Parathyroid adenoma (tissue), 2 donors: ENCODE results near the gene BCL2L11.

Source experiments
- H2AFZ ChIP-seq: fragments of 300-600 bp; sonication (generic); one replicate; pipeline ENCODE4 v1.7.0; 2017; ENCODE audit warnings: antibody characterized with exemption, mild to moderate bottlenecking
- H3K27ac ChIP-seq: fragments of 300-600 bp; sonication (generic); one replicate; pipeline ENCODE4 v1.7.0; 2017
- H3K27me3 ChIP-seq: fragments of 300-600 bp; sonication (generic); one replicate; pipeline ENCODE4 v1.7.0; 2017; ENCODE audit warnings: low read length; ENCODE audit not compliant: control insufficient read depth, insufficient read depth
- H3K36me3 ChIP-seq: fragments of 300-600 bp; sonication (generic); one replicate; pipeline ENCODE4 v1.7.0; 2017; ENCODE audit warnings: low read length; ENCODE audit not compliant: control insufficient read depth, insufficient read depth
- H3K4me1 ChIP-seq: fragments of 300-600 bp; sonication (generic); one replicate; pipeline ENCODE4 v1.7.0; 2017; ENCODE audit warnings: control low read depth
- H3K4me2 ChIP-seq: fragments of 300-600 bp; sonication (generic); one replicate; pipeline ENCODE4 v1.7.0; 2017; ENCODE audit warnings: low read length
- H3K4me3 ChIP-seq: fragments of 300-600 bp; sonication (generic); one replicate; pipeline ENCODE4 v1.7.0; 2017; ENCODE audit warnings: low read depth, low read length
- H3K79me2 ChIP-seq: fragments of 300-600 bp; sonication (generic); one replicate; pipeline ENCODE4 v1.7.0; 2017; ENCODE audit warnings: control low read depth
- H3K9ac ChIP-seq: fragments of 300-600 bp; sonication (generic); one replicate; pipeline ENCODE4 v1.7.0; 2017; ENCODE audit warnings: mild to moderate bottlenecking
- H3K9me3 ChIP-seq: fragments of 300-600 bp; sonication (generic); one replicate; pipeline ENCODE4 v1.7.0; 2017; ENCODE audit warnings: low read length; ENCODE audit not compliant: control insufficient read depth
- CTCF ChIP-seq: fragments of 300-600 bp; sonication (generic); IDR thresholded peaks from one replicate; pipeline ENCODE4 v1.7.0; 2017; ENCODE audit warnings: antibody characterized with exemption, mild to moderate bottlenecking
- donor health status: primary hyperparathyroidism.

BCL2L11 gene

GRCh38 chr2:111145951-111146350, 25.2 kb downstream of the BCL2L11 start:
- H3K27ac ChIP-seq, result no peak overlapping the region
- no peak for TF ChIP-seq CTCF
- H3K9me3 ChIP-seq, result no peaks in the 10 kb centered on the region
- H3K4me2 ChIP-seq, result no peak overlapping the region
- H3K9ac ChIP-seq, result no peak overlapping the region
- H3K27me3 ChIP-seq, result no peaks in the 10 kb centered on the region
- no peak overlapping the region for H3K4me3 ChIP-seq
- H3K4me1 ChIP-seq, result peaks cover 4% of the 10 kb centered on the region
- peaks cover 18% of the 10 kb centered on the region for H3K79me2 ChIP-seq
- H2AFZ ChIP-seq, result no peak overlapping the region
- H3K36me3 ChIP-seq, result no peaks in the 10 kb centered on the region

- peaks cover 4% of the 10 kb centered on the region for H3K4me1 ChIP-seq
- no peak overlapping the region for H3K4me3 ChIP-seq
- no peak overlapping the region for H3K4me2 ChIP-seq
- no peaks in the 10 kb centered on the region for H3K9me3 ChIP-seq
- H3K27me3 ChIP-seq, result no peaks in the 10 kb centered on the region
- no peak overlapping the region for H2AFZ ChIP-seq
- H3K36me3 ChIP-seq, result no peaks in the 10 kb centered on the region
- TF ChIP-seq CTCF, result no peak
- H3K27ac ChIP-seq, result peak overlapping the region; percentile 31
- no peak overlapping the region for H3K9ac ChIP-seq
- peaks cover 25% of the 10 kb centered on the region for H3K79me2 ChIP-seq
Observed at GRCh38 chr2:111148225-111148873, 27.6 kb downstream of the BCL2L11 start.

- no peak overlapping the region for H2AFZ ChIP-seq
- H3K4me1 ChIP-seq, result peaks cover 4% of the 10 kb centered on the region
- H3K27ac ChIP-seq, result no peak overlapping the region
- H3K36me3 ChIP-seq, result no peaks in the 10 kb centered on the region
- H3K4me2 ChIP-seq, result no peak overlapping the region
- TF ChIP-seq CTCF, result no peak
- H3K9ac ChIP-seq, result no peak overlapping the region
- H3K9me3 ChIP-seq, result no peaks in the 10 kb centered on the region
- no peak overlapping the region for H3K4me3 ChIP-seq
- H3K27me3 ChIP-seq, result no peaks in the 10 kb centered on the region
- peaks cover 27% of the 10 kb centered on the region for H3K79me2 ChIP-seq
Observed at GRCh38 chr2:111148925-111149324, 28.2 kb downstream of the BCL2L11 start.

GRCh38 chr2:111149882-111150455, 29.3 kb downstream of the BCL2L11 start:
- H3K79me2 ChIP-seq, result peaks cover 27% of the 10 kb centered on the region
- TF ChIP-seq CTCF, result no peak
- H3K27ac ChIP-seq, result no peak overlapping the region
- H3K4me3 ChIP-seq, result peak overlapping the region; percentile 15
- no peaks in the 10 kb centered on the region for H3K36me3 ChIP-seq
- peak overlapping the region; percentile 24 for H3K4me2 ChIP-seq
- H3K9me3 ChIP-seq, result no peaks in the 10 kb centered on the region
- no peak overlapping the region for H2AFZ ChIP-seq
- H3K9ac ChIP-seq, result no peak overlapping the region
- H3K4me1 ChIP-seq, result peaks cover 7% of the 10 kb centered on the region
- H3K27me3 ChIP-seq, result no peaks in the 10 kb centered on the region

GRCh38 chr2:111154758-111155157, 34.0 kb downstream of the BCL2L11 start:
- no peaks in the 10 kb centered on the region for H3K9me3 ChIP-seq
- H3K4me1 ChIP-seq, result peaks cover 4% of the 10 kb centered on the region
- H3K9ac ChIP-seq, result no peak overlapping the region
- H3K4me2 ChIP-seq, result no peak overlapping the region
- H3K36me3 ChIP-seq, result no peaks in the 10 kb centered on the region
- no peak overlapping the region for H3K4me3 ChIP-seq
- no peaks in the 10 kb centered on the region for H3K27me3 ChIP-seq
- no peak overlapping the region for H2AFZ ChIP-seq
- no peak for TF ChIP-seq CTCF
- no peak overlapping the region for H3K27ac ChIP-seq
- peaks cover 31% of the 10 kb centered on the region for H3K79me2 ChIP-seq
